Right forelimb (tissue), 1 donor: ENCODE results near the gene HSP90B1.

ENCODE experiments used
- DNase-seq: peaks from one replicate; pipeline ENCODE4 v3.0.0-alpha.2; 2018

Gene HSP90B1

GRCh38 chr12:103978384-103978982 lies 48.3 kb downstream of the HSP90B1 start:
- no peak for DNase-seq

DNA sequence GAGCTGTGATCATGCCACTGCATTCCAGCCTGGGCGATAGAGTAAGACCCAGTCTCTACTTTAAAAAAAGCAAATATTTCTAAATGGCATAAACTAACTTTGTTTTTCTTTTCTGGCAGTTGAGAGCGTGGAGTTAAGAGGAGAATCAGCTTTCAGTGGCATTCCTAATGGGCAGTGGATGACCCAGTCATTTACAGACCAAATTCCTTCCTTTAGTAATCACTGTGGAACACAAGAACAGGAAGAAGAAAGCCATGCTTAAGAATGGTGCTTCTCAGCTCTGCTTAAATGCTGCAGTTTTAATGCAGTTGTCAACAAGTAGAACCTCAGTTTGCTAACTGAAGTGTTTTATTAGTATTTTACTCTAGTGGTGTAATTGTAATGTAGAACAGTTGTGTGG lies 56.6 kb downstream of the HSP90B1 start:
- DNase-seq, result no peak

DNA sequence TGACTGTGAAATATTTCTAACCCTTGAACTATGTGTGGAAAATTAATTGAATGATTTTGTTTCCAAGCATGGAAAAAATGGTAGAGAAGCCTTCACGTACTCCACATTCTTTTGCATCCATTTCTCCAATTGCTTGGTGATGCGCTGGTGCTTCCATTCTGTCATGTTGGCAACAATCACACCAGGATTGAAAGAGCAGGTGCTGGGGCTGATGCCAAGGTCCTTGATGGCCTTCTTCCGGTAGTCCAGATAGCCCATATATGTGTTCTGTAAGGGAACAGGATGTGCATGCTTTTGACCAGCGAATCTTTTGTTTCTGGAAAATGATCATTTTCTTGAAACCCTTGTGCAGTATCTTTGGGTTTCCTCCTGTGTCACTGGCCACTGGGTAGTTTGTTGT lies 64.0 kb downstream of the HSP90B1 start:
- no peak for DNase-seq

- no peak for DNase-seq
These were observed 66.4 kb downstream of the HSP90B1 start for GRCh38 chr12:103996595-103996994.

- DNase-seq, result no peak
These were observed 67.2 kb downstream of the HSP90B1 start for GRCh38 chr12:103997286-103997900.
